ENCODE data around the gene SLC2A11.

The SLC2A11 gene

GRCh38 chr22:23831781-23832180 lies 25.9 kb upstream of the SLC2A11 start:
- DNase-seq (ENCODE audit: low read depth in 2 of 2, low spot score in 1 of 2), result no peak

- DNase-seq (ENCODE audit: low read depth in 2 of 2, low spot score in 1 of 2), result no peak
Observed at GRCh38 chr22:23832226-23833016, 25.3 kb upstream of the SLC2A11 start.

GRCh38 chr22:23833017-23833751 lies 24.5 kb upstream of the SLC2A11 start:
- no peak for DNase-seq (ENCODE audit: low read depth in 2 of 2, low spot score in 1 of 2)

GRCh38 chr22:23833911-23834317 lies 23.8 kb upstream of the SLC2A11 start:
- DNase-seq (ENCODE audit: low read depth in 2 of 2, low spot score in 1 of 2), result no peak

GRCh38 chr22:23834406-23834792 lies 23.3 kb upstream of the SLC2A11 start:
- no peak for DNase-seq (ENCODE audit: low read depth in 2 of 2, low spot score in 1 of 2)

GRCh38 chr22:23834793-23835483 lies 22.7 kb upstream of the SLC2A11 start:
- DNase-seq (ENCODE audit: low read depth in 2 of 2, low spot score in 1 of 2), result no peak

GRCh38 chr22:23835484-23836144 lies 22.1 kb upstream of the SLC2A11 start:
- DNase-seq (ENCODE audit: low read depth in 2 of 2, low spot score in 1 of 2), result no peak

- no peak for DNase-seq (ENCODE audit: low read depth in 2 of 2, low spot score in 1 of 2)
Observed at GRCh38 chr22:23836281-23836680, 21.4 kb upstream of the SLC2A11 start.

GRCh38 chr22:23836692-23837495 lies 20.8 kb upstream of the SLC2A11 start:
- DNase-seq (ENCODE audit: low read depth in 2 of 2, low spot score in 1 of 2), result no peak

GRCh38 chr22:23837496-23837859 lies 20.2 kb upstream of the SLC2A11 start:
- DNase-seq (ENCODE audit: low read depth in 2 of 2, low spot score in 1 of 2), result no peak

GRCh38 chr22:23837911-23838680 lies 19.6 kb upstream of the SLC2A11 start:
- no peak for DNase-seq (ENCODE audit: low read depth in 2 of 2, low spot score in 1 of 2)

GRCh38 chr22:23838681-23839468 lies 18.8 kb upstream of the SLC2A11 start, which contains the start of gene DERL3:
Gene DERL3 (minus strand): TSS chr22:23839006. CDS start chr22:23838987, 19 bp downstream.
- peak; percentile 85 to 87 for DNase-seq (ENCODE audit: low read depth in 2 of 2, low spot score in 1 of 2)

GRCh38 chr22:23840026-23840425 lies 17.6 kb upstream of the SLC2A11 start:
- DNase-seq (ENCODE audit: low read depth in 2 of 2, low spot score in 1 of 2), result no peak

- no peak for DNase-seq (ENCODE audit: low read depth in 2 of 2, low spot score in 1 of 2)
Observed at GRCh38 chr22:23841292-23841691, 16.4 kb upstream of the SLC2A11 start.

- DNase-seq (ENCODE audit: low read depth in 2 of 2, low spot score in 1 of 2), result no peak
Observed at GRCh38 chr22:23841736-23842445, 15.8 kb upstream of the SLC2A11 start.

- DNase-seq (ENCODE audit: low read depth in 2 of 2, low spot score in 1 of 2), result no peak
Observed at GRCh38 chr22:23842599-23842998, 15.1 kb upstream of the SLC2A11 start.

- no peak for DNase-seq (ENCODE audit: low read depth in 2 of 2, low spot score in 1 of 2)
Observed at GRCh38 chr22:23844739-23845202, 12.9 kb upstream of the SLC2A11 start.

All from stimulated activated CD8-positive, alpha-beta memory T cell treated with anti-CD3 and anti-CD28 coated beads, Interleukin-4, amount 100 ng/mL, for 1 hour (primary cell).